SK-MEL-5 (cell line): Measurements from ENCODE around the gene SLC4A1. TPM values are rescaled to one million over a fixed set of nuclear protein-coding genes. Genes with fewer than 3 reads are reported as not detected.

Experiments
- DNase-seq: peaks from one replicate; pipeline ENCODE4 v3.0.0-alpha.2; 2016; ENCODE audit warnings: low read depth, low spot score
- in situ Hi-C: cut with HindIII; loops from 2 replicates; pipeline ENCODE4 v1.10.0; 2016; ENCODE audit warnings: low sequenced_read_pairs, high pct_unique_total_duplicates, low pct_unique_long_range_greater_than_20kb
- polyA plus RNA-seq, 2 experiments: library from polyadenylated mRNA; depleted of rRNA; stranded (reverse); fragments of >200 nt; gene quantifications; 2 replicates each; pipeline ENCODE4 v1.2.3, GENCODE V29; 2015
- total RNA-seq: library from RNA; depleted of rRNA; stranded (reverse); fragments of >200 nt; shearing (Covaris generic); gene quantifications from 2 replicates; pipeline ENCODE4 v1.2.3, GENCODE V29; 2014; rRNA removed

SLC4A1 gene
- 0.05 TPM in 1 of 2 replicates, not detected in the other for total RNA-seq
- polyA plus RNA-seq (2015; cell fraction: cytosol; rRNA removed) = not detected in 2 replicates
- not detected in 2 replicates for polyA plus RNA-seq (2015; cell fraction: nucleus; rRNA removed)

- in situ Hi-C loops = no loop called here
- DNase-seq = no peak
Measured at GRCh38 chr17:44267818-44268490, at the start of gene SLC4A1. SLC4A1 (minus strand) TSS chr17:44268135; CDS start chr17:44262866, 5,269 bp downstream.

GRCh38 chr17:44317545-44317944 lies 49.6 kb upstream of the SLC4A1 start:
- no peak for DNase-seq
- in situ Hi-C loops = no loop called here

GRCh38 chr17:44315760-44316731 lies 48.1 kb upstream of the SLC4A1 start:
- in situ Hi-C loops = no loop called here

GRCh38 chr17:44314869-44315661 lies 47.1 kb upstream of the SLC4A1 start:
- no peak for DNase-seq
- in situ Hi-C loops = no loop called here

More at GRCh38 chr17:44315760-44316731, 48.1 kb upstream of the SLC4A1 start:
- no peak for DNase-seq

GRCh38 chr17:44314524-44314868 lies 46.6 kb upstream of the SLC4A1 start:
- no peak for DNase-seq
- in situ Hi-C loops = no loop called here

- DNase-seq = no peak
- in situ Hi-C loops = no loop called here
Measured at GRCh38 chr17:44314031-44314430, 46.1 kb upstream of the SLC4A1 start.

- in situ Hi-C loops = no loop called here
- DNase-seq = no peak
Measured at GRCh38 chr17:44312396-44313104, 44.6 kb upstream of the SLC4A1 start.

GRCh38 chr17:44311562-44312181 lies 43.7 kb upstream of the SLC4A1 start:
- DNase-seq = no peak
- in situ Hi-C loops = no loop called here

- DNase-seq = no peak
- in situ Hi-C loops = no loop called here
Measured at GRCh38 chr17:44310609-44311376, 42.9 kb upstream of the SLC4A1 start.

GRCh38 chr17:44310188-44310587 lies 42.3 kb upstream of the SLC4A1 start:
- DNase-seq = no peak
- in situ Hi-C loops = no loop called here

- in situ Hi-C loops = no loop called here
- no peak for DNase-seq
Measured at GRCh38 chr17:44309472-44309871, 41.5 kb upstream of the SLC4A1 start.

- in situ Hi-C loops = no loop called here
- no peak for DNase-seq
Measured at GRCh38 chr17:44308865-44309264, 40.9 kb upstream of the SLC4A1 start.

GRCh38 chr17:44308320-44308818 lies 40.4 kb upstream of the SLC4A1 start, which contains the start of gene RUNDC3A:
RUNDC3A (plus strand) TSS chr17:44308601; CDS start chr17:44308833, 232 bp downstream.
- in situ Hi-C loops = no loop called here
- peak; percentile 77 for DNase-seq

- in situ Hi-C loops = no loop called here
- peak; percentile 64 for DNase-seq
Measured at GRCh38 chr17:44307387-44308186, 39.7 kb upstream of the SLC4A1 start.

- in situ Hi-C loops = no loop called here
- no peak for DNase-seq
Measured at GRCh38 chr17:44304651-44305050, 36.7 kb upstream of the SLC4A1 start.
